K562 (cell line): ENCODE measurements around the gene SEMA4G. TPM values are rescaled to one million over a fixed set of nuclear protein-coding genes. Genes with fewer than 3 reads are reported as not detected.
A peak's percentile ranks its signal among the peaks of the same experiment; 100 is the strongest.

Source experiments
- ATAC-seq: fragments of 200-7000 bp; cut with Tn5 transposase; 3 replicates; pipeline ENCODE4 v1.9.1; 2020; ENCODE audit warnings: moderate library complexity
- BruUV-seq: library from RNA; stranded (reverse); fragments of 400-500 nt; replicated peaks from 2 replicates; lab custom pipeline; 2021; lab: Mats Ljungman, UMichigan
- CTCF ChIA-PET: fragments of 300-600 bp; formaldehyde crosslinking; extraction: SDS; loops from one replicate; lab custom pipeline; 2021; ENCODE audit warnings: low intra/inter-chr PET ratio; lab: Yijun Ruan, JAX
- POLR2A ChIA-PET: fragments of 300-600, 350-650 bp; sonication (Branson Sonifier 250); formaldehyde crosslinking; extraction: SDS; loops from one replicate; lab custom pipeline; 2021; ENCODE audit warnings: antibody characterized with exemption, inconsistent platforms; lab: Yijun Ruan, JAX
- DNase-seq, 4 experiments: peaks; one replicate each; pipeline versions ENCODE4 v3.0.0 to v3.0.0-alpha.2; 2011 to 2018; ENCODE audit warnings: low spot score in 3 of 4, mixed read lengths in 3 of 4; ENCODE audit errors: extremely low read depth in 1 of 4
- FAIRE-seq: peaks from 2 replicates; lab custom pipeline; 2011; peaks lifted over from hg19 to GRCh38; lab: Jason Lieb, UNC
- H2AFZ ChIP-seq: 2 replicates; pipeline ENCODE4 v1.6.0; 2011; ENCODE audit warnings: low read depth, low read length, control low read depth, inconsistent platforms
- H3K27ac ChIP-seq: fragments of 200-600 bp; 3 replicates; pipeline ENCODE4 v1.8.0; 2011; ENCODE audit warnings: low read depth, mild to moderate bottlenecking, control low read depth, inconsistent platforms, low read length, moderate library complexity, mixed read lengths; ENCODE audit errors: extremely low read depth
- H3K27me3 ChIP-seq, 2 experiments: fragments of 300-600 bp in 1 of 2; 2 replicates in 1 of 2; 3 replicates in 1 of 2; pipeline versions ENCODE4 v1.6.0 to v1.8.0; 2011; ENCODE audit warnings: inconsistent platforms in 2 of 2, low read length in 2 of 2, mild to moderate bottlenecking in 1 of 2, mixed read lengths in 1 of 2, moderate library complexity in 1 of 2; ENCODE audit not compliant: control insufficient read depth in 2 of 2, insufficient read depth in 2 of 2
- H3K36me3 ChIP-seq: fragments of 300-600 bp; 3 replicates; pipeline ENCODE4 v1.8.0; 2011; ENCODE audit warnings: mild to moderate bottlenecking, low read length, inconsistent platforms; ENCODE audit not compliant: control insufficient read depth, insufficient read depth
- H3K4me1 ChIP-seq, 2 experiments: fragments of 200-600 bp in 1 of 2; replicated peaks in 1 of 2; 2 replicates in 1 of 2; 3 replicates in 1 of 2; pipeline versions ENCODE4 v1.5.1 to v1.8.0; 2011; ENCODE audit warnings: inconsistent platforms in 2 of 2, low read length in 2 of 2, mild to moderate bottlenecking in 1 of 2, mixed read lengths in 1 of 2, moderate library complexity in 1 of 2; ENCODE audit not compliant: control insufficient read depth in 2 of 2, insufficient read depth in 2 of 2
- H3K4me2 ChIP-seq: 2 replicates; pipeline ENCODE4 v1.6.1; 2011; ENCODE audit warnings: low read length, control low read depth, inconsistent platforms, mixed read lengths; ENCODE audit not compliant: insufficient read depth
- H3K4me3 ChIP-seq: fragments of 200-600 bp; sonication (generic), shearing (Covaris generic); 2 replicates; pipeline ENCODE4 v1.5.1; 2016; ENCODE audit warnings: control low read depth, inconsistent platforms
- H3K79me2 ChIP-seq: fragments of 200-600 bp; 3 replicates; pipeline ENCODE4 v1.8.0; 2011; ENCODE audit warnings: low read length, inconsistent platforms; ENCODE audit not compliant: control insufficient read depth, insufficient read depth
- H3K9ac ChIP-seq, 2 experiments: 2 replicates each; pipeline versions ENCODE4 v1.6.0 to v1.6.1; 2011; ENCODE audit warnings: low read depth in 2 of 2, low read length in 2 of 2, control low read depth in 1 of 2, inconsistent platforms in 1 of 2, mild to moderate bottlenecking in 1 of 2, mixed read lengths in 1 of 2; ENCODE audit not compliant: insufficient read depth in 1 of 2
- H3K9me1 ChIP-seq: one replicate; pipeline ENCODE4 v1.6.0; 2011; ENCODE audit warnings: inconsistent platforms, mild to moderate bottlenecking, low read length, moderate library complexity; ENCODE audit not compliant: control insufficient read depth, insufficient read depth
- H3K9me3 ChIP-seq: replicated peaks from 2 replicates; pipeline ENCODE4 v1.5.1; 2011; ENCODE audit warnings: low read depth, low read length, inconsistent platforms; ENCODE audit not compliant: control insufficient read depth, insufficient read depth
- H4K20me1 ChIP-seq: replicated peaks from 2 replicates; pipeline ENCODE4 v1.6.1; 2011; ENCODE audit warnings: low read length, inconsistent platforms, mixed read lengths; ENCODE audit not compliant: control insufficient read depth, insufficient read depth
- CBFA2T3 ChIP-seq: fragments of 450-650 bp; IDR thresholded peaks from 2 replicates; pipeline ENCODE4 v1.6.1; 2017
- CHD4 ChIP-seq: fragments of 200-600 bp; sonication (generic); IDR thresholded peaks from 3 replicates; pipeline ENCODE4 v1.6.1; 2012; ENCODE audit warnings: low read depth, mild to moderate bottlenecking, mixed read lengths, low read length, inconsistent platforms; ENCODE audit not compliant: insufficient read depth, insufficient replicate concordance, poor library complexity, severe bottlenecking
- FIP1L1 ChIP-seq: fragments of 200-400 bp; formaldehyde crosslinking; IDR thresholded peaks from 2 replicates; pipeline ENCODE4 v1.6.1; 2018; ENCODE audit warnings: mild to moderate bottlenecking, low read depth, low read length; ENCODE audit not compliant: poor library complexity, severe bottlenecking
- GATAD2A ChIP-seq: fragments of 450-650 bp; IDR thresholded peaks from 2 replicates; pipeline ENCODE4 v1.6.1; 2017
- GTF2E2 ChIP-seq: fragments of 200-800 bp; sonication (Bioruptor generic); IDR thresholded peaks from 2 replicates; pipeline ENCODE4 v1.6.1; 2016; ENCODE audit warnings: missing genetic modification characterization, missing compliant biosample characterization
- KAT7 ChIP-seq: sonication (generic); formaldehyde crosslinking; IDR thresholded peaks from 2 replicates; pipeline ENCODE4 v1.8.0; 2022; ENCODE audit warnings: missing genetic modification reagents, mild to moderate bottlenecking, borderline replicate concordance
- MYNN ChIP-seq, 2 experiments: sonication (generic); formaldehyde crosslinking in 1 of 2; IDR thresholded peaks; 2 replicates each; pipeline versions ENCODE4 v1.5.0 to v1.6.1; 2016 to 2020; ENCODE audit warnings: antibody characterized with exemption in 1 of 2, missing genetic modification reagents in 1 of 2
- NCOA4 ChIP-seq: fragments of 450-650 bp; IDR thresholded peaks from 2 replicates; pipeline ENCODE4 v1.6.1; 2018; ENCODE audit warnings: mild to moderate bottlenecking; ENCODE audit not compliant: partially characterized antibody
- NR4A1 ChIP-seq, 2 experiments: fragments of 250-450 bp in 1 of 2; fragments of 450-650 bp in 1 of 2; sonication (Bioruptor Pico) in 1 of 2; IDR thresholded peaks; 2 replicates each; pipeline versions ENCODE4 v1.4.0 to v1.6.1; 2016 to 2020; ENCODE audit warnings: mild to moderate bottlenecking in 2 of 2, missing compliant biosample characterization in 1 of 2, missing genetic modification characterization in 1 of 2, moderate library complexity in 1 of 2
- POLR2A ChIP-seq: fragments of 450-650 bp; conservative IDR thresholded peaks from 2 replicates; pipeline ENCODE4 v1.6.1; 2016
- SNRNP70 ChIP-seq: fragments of 200-400 bp; formaldehyde crosslinking; optimal IDR thresholded peaks from 2 replicates; pipeline ENCODE3; 2017; ENCODE audit warnings: low read depth, low read length
- TFAM ChIP-seq: fragments of 250-450 bp; sonication (Bioruptor Pico); conservative IDR thresholded peaks from 2 replicates; pipeline ENCODE4 v1.5.0; 2021; ENCODE audit warnings: mild to moderate bottlenecking, moderate library complexity
- ZNF143 ChIP-seq: sonication (generic); formaldehyde crosslinking; IDR thresholded peaks from 2 replicates; pipeline ENCODE4 v1.9.0; 2022; ENCODE audit warnings: mild to moderate bottlenecking, missing genetic modification reagents
- WGBS: fragments of 100-300 bp; shearing (Covaris generic); methylation state at CpG from one replicate; pipeline ENCODE4 v1.1.6; 2016; ENCODE audit warnings: low coverage, mixed read lengths; ENCODE audit not compliant: insufficient coverage; ENCODE audit errors: missing lambda C conversion rate; 5-methylcytosine and 5-hydroxymethylcytosine counted together
- in situ Hi-C: fragments of 300-500 bp; cut with MboI; formaldehyde crosslinking; loops from 4 replicates; pipeline ENCODE4 v1.15.0; 2018; ENCODE audit warnings: inconsistent platforms, mixed read lengths
- intact Hi-C: fragments of 100-400 bp; cut with micrococcal nuclease; formaldehyde crosslinking; loops from 2 replicates; pipeline ENCODE4 v1.14.2; 2022
- polyA plus RNA-seq, 8 experiments: library from polyadenylated mRNA; depleted of rRNA in 4 of 8; stranded (reverse) in 5 of 8; unstranded in 3 of 8; fragments of >200 nt; fragmentation: Nextera tagmentation in 2 of 8; fragmentation: Illumina TruSeq in 1 of 8; extraction: Ambion mirVana in 2 of 8; extraction: Trizol in 1 of 8; gene quantifications; 2 replicates each; pipeline versions ENCODE4 v1.2.1 to v1.2.3, GENCODE V29; 2011 to 2014; ENCODE audit warnings: inconsistent platforms in 1 of 8, missing spikeins in 1 of 8
- total RNA-seq, 7 experiments: library from RNA; depleted of rRNA in 6 of 7; stranded (reverse); fragments of >200 nt in 6 of 7; fragmentation: Illumina TruSeq in 2 of 7; extraction: Trizol in 2 of 7; gene quantifications; 2 replicates each; pipeline versions ENCODE4 v1.2.1 to v1.2.3, GENCODE V29; 2011 to 2021; ENCODE audit warnings: low replicate concordance in 1 of 7
- TF ChIP-seq, protein P1 (sequence below): fragments of 200-800 bp; sonication (Bioruptor generic); IDR thresholded peaks from 2 replicates; pipeline ENCODE4 v1.6.1; 2017; ENCODE audit warnings: missing genetic modification characterization, missing compliant biosample characterization

SEMA4G gene
- total and polyA plus RNA-seq, 9 of the 15 experiments (the other 6 are each of a cell fraction or from before 2014, with no cell fraction given) = 0.40 to 7.8 (median 1.8) TPM

DNA sequence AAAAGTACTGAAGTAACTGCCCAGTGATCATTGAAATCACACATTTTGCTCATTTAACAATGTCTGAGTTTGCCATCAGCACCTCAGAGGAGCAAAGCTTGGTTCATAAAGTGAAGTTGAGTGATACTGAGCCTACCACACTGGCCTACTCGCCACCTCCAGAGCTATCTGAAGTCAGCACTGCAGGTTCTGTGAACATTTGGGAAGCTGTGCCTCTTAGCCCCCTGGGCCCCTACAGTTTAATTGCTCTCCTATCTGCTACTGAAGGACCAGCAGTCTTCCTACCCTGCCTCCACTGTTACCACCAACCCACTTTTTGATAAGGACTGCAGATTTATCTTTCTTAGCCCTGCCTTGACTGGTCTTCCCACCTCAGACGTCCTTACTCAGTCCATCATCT is 2.0 kb upstream of the SEMA4G start:
- no peaks in the 10 kb centered on the region for H3K27me3 ChIP-seq
- TF ChIP-seq NCOA4 (no peak), CBFA2T3 (peak; percentile 40)
- ChIA-PET CTCF (no interaction called here), POLR2A (interaction anchor here (1.0 to 1.4 kb wide), 3 partner anchors 9 to 14 kb away, joined by 3 to 4 read pairs (median 3); no protein-coding TSS in a partner anchor)
- intact Hi-C loops (no loop called here), in situ Hi-C loops (no loop called here)
- H3K27ac ChIP-seq = no peak overlapping the region
- peak in 1 of 4 experiments; percentile 23 for DNase-seq
- H3K4me3 ChIP-seq = no peak overlapping the region
- H3K4me1 ChIP-seq = peaks cover 12 to 14% of the 10 kb centered on the region in 2 experiments
- H3K9ac ChIP-seq = no peak overlapping the region
- no TSS peak for BruUV-seq
- no peak overlapping the region for H3K4me2 ChIP-seq
- H3K36me3 ChIP-seq = peaks cover 16% of the 10 kb centered on the region; the same call in 1 of the 3 replicates
- no peaks in the 10 kb centered on the region for H3K9me1 ChIP-seq
- H3K9me3 ChIP-seq = no peaks in the 10 kb centered on the region
- no peaks in the 10 kb centered on the region for H4K20me1 ChIP-seq
- no peak for ATAC-seq
- H3K79me2 ChIP-seq = no peaks in the 10 kb centered on the region
- FAIRE-seq = no peak
- no peak overlapping the region for H2AFZ ChIP-seq
- WGBS = 25% methylated on average over 1 of the region's 2 CpGs

DNA sequence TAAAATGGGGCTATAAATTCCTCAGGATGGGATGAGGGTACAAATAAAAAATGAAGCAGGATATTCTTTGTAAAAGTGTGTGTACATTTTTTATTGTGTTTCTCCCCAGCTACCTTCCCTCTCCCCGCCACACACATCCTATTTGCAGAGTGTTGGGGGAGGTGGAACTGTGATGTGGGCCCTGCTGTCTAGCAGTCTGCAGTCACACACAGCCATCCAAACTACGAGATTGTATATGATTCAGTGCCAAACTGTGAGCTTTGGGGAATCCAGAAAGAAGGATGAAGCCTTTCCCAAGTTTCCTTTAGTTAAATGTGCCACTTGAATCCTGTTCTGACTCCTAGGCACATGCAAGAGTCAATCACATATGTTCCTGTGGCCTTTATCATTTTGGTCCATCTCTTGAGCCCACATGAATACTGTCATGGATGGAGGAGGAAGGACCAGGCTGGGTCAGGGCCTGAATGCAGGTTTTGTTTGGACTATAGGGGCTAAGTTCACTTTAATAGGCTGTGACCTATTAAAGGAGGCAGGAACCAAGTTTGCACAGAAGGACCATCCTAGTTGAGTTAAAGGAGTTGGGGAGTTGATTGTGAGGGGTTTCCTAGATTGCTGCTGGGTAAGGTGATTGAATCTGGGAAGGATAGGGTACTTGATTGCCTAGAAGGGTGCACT is 1.1 kb upstream of the SEMA4G start:
- Histone ChIP-seq H3K9me1 (no peaks in the 10 kb centered on the region), H4K20me1 (no peaks in the 10 kb centered on the region), H3K9ac (no peak overlapping the region), H3K79me2 (no peaks in the 10 kb centered on the region), H3K4me2 (peak overlapping the region; percentile 68), H3K4me1 (peaks cover 12 to 14% of the 10 kb centered on the region in 2 experiments), H3K36me3 (peaks cover 7% of the 10 kb centered on the region; the same call in 1 of the 3 replicates), H2AFZ (peak overlapping the region; percentile 97; the same call in 1 of the 2 replicates), H3K4me3 (no peak overlapping the region), H3K27ac (no peak overlapping the region), H3K9me3 (no peaks in the 10 kb centered on the region), H3K27me3 (no peaks in the 10 kb centered on the region)
- in situ Hi-C loops = no loop called here
- no peak for ATAC-seq
- DNase-seq = no peak
- no TSS peak for BruUV-seq
- FAIRE-seq = no peak
- intact Hi-C loops = no loop called here
- POLR2A ChIA-PET = interaction anchor here (1.0 to 1.4 kb wide), 2 partner anchors 10 to 11 kb away, joined by 3 read pairs; no protein-coding TSS in a partner anchor
- 79% methylated on average over 2 of the region's 2 CpGs for WGBS
- CTCF ChIA-PET = interaction anchor here (0.6 kb wide), 1 partner anchor 70 kb away, joined by 3 read pairs; no protein-coding TSS in a partner anchor
- TF ChIP-seq MYNN (IDR thresholded peaks at IDR 0.05) (no peak), MYNN (CRISPR knock-in tag; IDR thresholded peaks at IDR 0.05) (no peak), GATAD2A (no peak), TFAM (CRISPR knock-in tag) (no peak), CHD4 (no peak), FIP1L1 (no peak), NR4A1 (CRISPR knock-in tag; IDR thresholded peaks at IDR 0.05) (no peak), NR4A1 (tag; IDR thresholded peaks at IDR 0.05) (no peak), ZNF143 (CRISPR knock-in tag) (no peak), KAT7 (CRISPR knock-in tag) (no peak), SNRNP70 (no peak), POLR2A (no peak), GTF2E2 (tag) (no peak)
- TF ChIP-seq, protein P1, sequence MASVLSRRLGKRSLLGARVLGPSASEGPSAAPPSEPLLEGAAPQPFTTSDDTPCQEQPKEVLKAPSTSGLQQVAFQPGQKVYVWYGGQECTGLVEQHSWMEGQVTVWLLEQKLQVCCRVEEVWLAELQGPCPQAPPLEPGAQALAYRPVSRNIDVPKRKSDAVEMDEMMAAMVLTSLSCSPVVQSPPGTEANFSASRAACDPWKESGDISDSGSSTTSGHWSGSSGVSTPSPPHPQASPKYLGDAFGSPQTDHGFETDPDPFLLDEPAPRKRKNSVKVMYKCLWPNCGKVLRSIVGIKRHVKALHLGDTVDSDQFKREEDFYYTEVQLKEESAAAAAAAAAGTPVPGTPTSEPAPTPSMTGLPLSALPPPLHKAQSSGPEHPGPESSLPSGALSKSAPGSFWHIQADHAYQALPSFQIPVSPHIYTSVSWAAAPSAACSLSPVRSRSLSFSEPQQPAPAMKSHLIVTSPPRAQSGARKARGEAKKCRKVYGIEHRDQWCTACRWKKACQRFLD (CRISPR knock-in tag) = no peak
